Measurements from ENCODE around the gene PCDH9.

DNA sequence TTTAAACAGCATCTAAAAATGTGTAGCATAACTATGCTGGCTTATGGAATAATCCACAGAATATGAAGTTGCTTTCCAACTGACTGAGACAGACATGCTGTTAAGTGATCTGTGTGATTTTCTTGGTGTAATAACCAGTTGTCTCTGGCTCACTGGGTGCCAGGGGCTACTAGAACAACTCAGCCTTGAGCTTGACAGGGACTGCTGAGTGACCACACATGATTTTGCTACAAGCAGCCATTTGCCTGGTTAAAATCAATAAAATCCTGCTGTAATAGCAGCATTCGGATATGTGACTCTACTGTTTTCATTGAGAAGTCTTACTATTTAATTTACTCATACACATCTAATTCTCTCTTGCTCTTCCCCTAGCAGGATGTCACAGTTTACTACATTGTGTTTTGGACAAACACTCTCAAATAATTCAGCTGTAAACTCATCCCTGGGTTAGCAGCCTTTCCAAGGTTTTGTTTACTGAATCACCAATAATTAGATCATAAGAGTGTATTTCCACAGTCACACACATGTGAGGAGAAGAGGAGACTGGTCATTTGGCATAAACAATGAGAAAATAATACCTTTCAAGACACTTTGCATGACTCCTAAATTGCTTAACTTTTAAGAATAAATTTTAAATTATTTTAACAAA, 426.2 kb downstream of the PCDH9 start:
- TF ChIP-seq POLR2A (IDR thresholded peaks at IDR 0.05) (no peak), POLR2AphosphoS5 (IDR thresholded peaks at IDR 0.05) (no peak)
- TF ChIP-seq, protein P1, sequence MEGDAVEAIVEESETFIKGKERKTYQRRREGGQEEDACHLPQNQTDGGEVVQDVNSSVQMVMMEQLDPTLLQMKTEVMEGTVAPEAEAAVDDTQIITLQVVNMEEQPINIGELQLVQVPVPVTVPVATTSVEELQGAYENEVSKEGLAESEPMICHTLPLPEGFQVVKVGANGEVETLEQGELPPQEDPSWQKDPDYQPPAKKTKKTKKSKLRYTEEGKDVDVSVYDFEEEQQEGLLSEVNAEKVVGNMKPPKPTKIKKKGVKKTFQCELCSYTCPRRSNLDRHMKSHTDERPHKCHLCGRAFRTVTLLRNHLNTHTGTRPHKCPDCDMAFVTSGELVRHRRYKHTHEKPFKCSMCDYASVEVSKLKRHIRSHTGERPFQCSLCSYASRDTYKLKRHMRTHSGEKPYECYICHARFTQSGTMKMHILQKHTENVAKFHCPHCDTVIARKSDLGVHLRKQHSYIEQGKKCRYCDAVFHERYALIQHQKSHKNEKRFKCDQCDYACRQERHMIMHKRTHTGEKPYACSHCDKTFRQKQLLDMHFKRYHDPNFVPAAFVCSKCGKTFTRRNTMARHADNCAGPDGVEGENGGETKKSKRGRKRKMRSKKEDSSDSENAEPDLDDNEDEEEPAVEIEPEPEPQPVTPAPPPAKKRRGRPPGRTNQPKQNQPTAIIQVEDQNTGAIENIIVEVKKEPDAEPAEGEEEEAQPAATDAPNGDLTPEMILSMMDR (IDR thresholded peaks at IDR 0.05 in 8 of 11, conservative IDR thresholded peaks at IDR 0.05 in 3 of 11): no peak
